Astrocyte (in vitro differentiated cells and primary cell): ENCODE data around the gene SOX15.

Experiments used
- EZH2 ChIP-seq: IDR thresholded peaks from 2 replicates; pipeline ENCODE4 v1.6.1; 2012; ENCODE audit warnings: mild to moderate bottlenecking, low read length, inconsistent platforms; ENCODE audit not compliant: insufficient read depth
- TF ChIP-seq, protein P1 (sequence below): IDR thresholded peaks from 2 replicates; pipeline ENCODE4 v1.5.1; 2011; ENCODE audit warnings: low read depth, mild to moderate bottlenecking, inconsistent platforms, low read length, moderate library complexity; ENCODE audit not compliant: insufficient read depth

DNA sequence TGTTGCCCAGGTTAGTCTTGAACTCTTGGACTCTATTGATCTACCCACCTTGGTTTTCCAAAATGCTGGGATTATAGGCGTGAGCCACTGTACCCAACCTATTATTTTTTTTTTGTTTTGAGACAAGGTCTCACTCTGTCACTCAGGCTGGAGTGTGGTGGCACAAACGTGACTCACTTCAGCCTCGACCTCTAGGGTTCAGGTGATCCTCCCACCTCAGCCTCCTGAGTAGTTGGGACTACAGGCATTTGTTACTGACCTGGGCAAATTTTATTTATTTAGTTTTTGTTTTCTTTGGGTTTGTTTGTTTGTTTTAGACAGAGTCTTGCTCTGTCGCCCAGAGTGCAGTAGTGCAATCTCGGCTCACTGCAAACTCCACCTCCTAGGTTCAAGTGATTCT is 33.8 kb upstream of the SOX15 start:
- TF ChIP-seq, protein P1, sequence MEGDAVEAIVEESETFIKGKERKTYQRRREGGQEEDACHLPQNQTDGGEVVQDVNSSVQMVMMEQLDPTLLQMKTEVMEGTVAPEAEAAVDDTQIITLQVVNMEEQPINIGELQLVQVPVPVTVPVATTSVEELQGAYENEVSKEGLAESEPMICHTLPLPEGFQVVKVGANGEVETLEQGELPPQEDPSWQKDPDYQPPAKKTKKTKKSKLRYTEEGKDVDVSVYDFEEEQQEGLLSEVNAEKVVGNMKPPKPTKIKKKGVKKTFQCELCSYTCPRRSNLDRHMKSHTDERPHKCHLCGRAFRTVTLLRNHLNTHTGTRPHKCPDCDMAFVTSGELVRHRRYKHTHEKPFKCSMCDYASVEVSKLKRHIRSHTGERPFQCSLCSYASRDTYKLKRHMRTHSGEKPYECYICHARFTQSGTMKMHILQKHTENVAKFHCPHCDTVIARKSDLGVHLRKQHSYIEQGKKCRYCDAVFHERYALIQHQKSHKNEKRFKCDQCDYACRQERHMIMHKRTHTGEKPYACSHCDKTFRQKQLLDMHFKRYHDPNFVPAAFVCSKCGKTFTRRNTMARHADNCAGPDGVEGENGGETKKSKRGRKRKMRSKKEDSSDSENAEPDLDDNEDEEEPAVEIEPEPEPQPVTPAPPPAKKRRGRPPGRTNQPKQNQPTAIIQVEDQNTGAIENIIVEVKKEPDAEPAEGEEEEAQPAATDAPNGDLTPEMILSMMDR, result no peak
- no peak for TF ChIP-seq EZH2
